Measurements from ENCODE around the gene RTTN.

RTTN gene

GRCh38 chr18:70207181-70207580 is 1.7 kb upstream of the RTTN start:
- DNase-seq, result no peak

- DNase-seq, result no peak
Observed at GRCh38 chr18:70200286-70200685, 5.2 kb downstream of the RTTN start.

GRCh38 chr18:70197844-70198243 is 7.6 kb downstream of the RTTN start:
- DNase-seq, result no peak

GRCh38 chr18:70197026-70197425 is 8.5 kb downstream of the RTTN start:
- no peak for DNase-seq

- no peak for DNase-seq
Observed at GRCh38 chr18:70195852-70196434, 9.5 kb downstream of the RTTN start.

GRCh38 chr18:70195014-70195614 is 10.4 kb downstream of the RTTN start:
- DNase-seq, result no peak

GRCh38 chr18:70194227-70194890 is 11.1 kb downstream of the RTTN start:
- no peak for DNase-seq

GRCh38 chr18:70190529-70190928 is 15.0 kb downstream of the RTTN start:
- no peak for DNase-seq

- DNase-seq, result no peak
Observed at GRCh38 chr18:70188113-70188512, 17.4 kb downstream of the RTTN start.

GRCh38 chr18:70183441-70183840 is 22.0 kb downstream of the RTTN start:
- DNase-seq, result no peak

GRCh38 chr18:70182548-70182947 is 22.9 kb downstream of the RTTN start:
- no peak for DNase-seq

GRCh38 chr18:70181725-70182124 is 23.8 kb downstream of the RTTN start:
- no peak for DNase-seq

- DNase-seq, result no peak
Observed at GRCh38 chr18:70181015-70181414, 24.5 kb downstream of the RTTN start.

- no peak for DNase-seq
Observed at GRCh38 chr18:70176537-70176936, 28.9 kb downstream of the RTTN start.

GRCh38 chr18:70175216-70175615 is 30.3 kb downstream of the RTTN start:
- DNase-seq, result no peak

GRCh38 chr18:70172225-70172624 is 33.3 kb downstream of the RTTN start:
- DNase-seq, result no peak

- no peak for DNase-seq
Observed at GRCh38 chr18:70169747-70170146, 35.7 kb downstream of the RTTN start.

- DNase-seq, result no peak
Observed at GRCh38 chr18:70166668-70167067, 38.8 kb downstream of the RTTN start.

GRCh38 chr18:70165936-70166335 is 39.6 kb downstream of the RTTN start:
- DNase-seq, result no peak

GRCh38 chr18:70160073-70160678 is 45.3 kb downstream of the RTTN start:
- DNase-seq, result no peak

- DNase-seq, result no peak
Observed at GRCh38 chr18:70158992-70159717, 46.3 kb downstream of the RTTN start.

- DNase-seq, result no peak
Observed at GRCh38 chr18:70156886-70157285, 48.6 kb downstream of the RTTN start.

GRCh38 chr18:70154591-70155194 is 50.8 kb downstream of the RTTN start:
- DNase-seq, result no peak
